Measurements from ENCODE around the gene DAP3.

Gene DAP3

GRCh38 chr1:155648207-155649147 lies 40.4 kb upstream of the DAP3 start:
- no peak overlapping the region for H3K4me3 ChIP-seq (ENCODE audit: low read length, poor library complexity, severe bottlenecking)
- H4K20me1 ChIP-seq (ENCODE audit: insufficient read depth, low read length, poor library complexity, severe bottlenecking): no peaks in the 10 kb centered on the region
- no peaks in the 10 kb centered on the region for H3F3A ChIP-seq (ENCODE audit: low read depth)
- peaks cover 7% of the 10 kb centered on the region for H3K4me1 ChIP-seq (ENCODE audit: insufficient read depth, low read length, poor library complexity, severe bottlenecking)
- H3K9me2 ChIP-seq (replicated peaks; ENCODE audit: low read depth, low read length): no peaks in the 10 kb centered on the region
- no peaks in the 10 kb centered on the region for H3K36me3 ChIP-seq (ENCODE audit: insufficient read depth, low read length)
- no peak overlapping the region for H3K9ac ChIP-seq (ENCODE audit: low read depth, low read length, poor library complexity, severe bottlenecking)
- H3K4me2 ChIP-seq (ENCODE audit: low read depth, low read length, poor library complexity, severe bottlenecking): no peak overlapping the region
- H2AFZ ChIP-seq (ENCODE audit: low read length): no peak overlapping the region
- peaks cover 5% of the 10 kb centered on the region; the same call in 1 of the 2 replicates for H3K9me3 ChIP-seq (ENCODE audit: insufficient read depth, low read depth, low read length)
- TF ChIP-seq EZH2phosphoT487 (IDR thresholded peaks at IDR 0.05; ENCODE audit: borderline replicate concordance): no peak
- TF ChIP-seq CTCF (conservative IDR thresholded peaks at IDR 0.05; ENCODE audit: low read length): no peak
- H3K79me2 ChIP-seq (ENCODE audit: insufficient read depth, low read length): no peaks in the 10 kb centered on the region
- no peaks in the 10 kb centered on the region for H3K27me3 ChIP-seq (ENCODE audit: insufficient read depth, low read length, poor library complexity, severe bottlenecking)

GRCh38 chr1:155649676-155650075 lies 39.2 kb upstream of the DAP3 start:
- no peaks in the 10 kb centered on the region for H3K9me3 ChIP-seq (ENCODE audit: insufficient read depth, low read depth, low read length)
- no peaks in the 10 kb centered on the region for H3F3A ChIP-seq (ENCODE audit: low read depth)
- no peaks in the 10 kb centered on the region for H3K36me3 ChIP-seq (ENCODE audit: insufficient read depth, low read length)
- H3K4me2 ChIP-seq (ENCODE audit: low read depth, low read length, poor library complexity, severe bottlenecking): no peak overlapping the region
- H3K79me2 ChIP-seq (ENCODE audit: insufficient read depth, low read length): no peaks in the 10 kb centered on the region
- H3K27me3 ChIP-seq (ENCODE audit: insufficient read depth, low read length, poor library complexity, severe bottlenecking): no peaks in the 10 kb centered on the region
- peaks cover 7% of the 10 kb centered on the region for H3K4me1 ChIP-seq (ENCODE audit: insufficient read depth, low read length, poor library complexity, severe bottlenecking)
- H3K9me2 ChIP-seq (replicated peaks; ENCODE audit: low read depth, low read length): no peaks in the 10 kb centered on the region
- H2AFZ ChIP-seq (ENCODE audit: low read length): no peak overlapping the region
- H3K9ac ChIP-seq (ENCODE audit: low read depth, low read length, poor library complexity, severe bottlenecking): no peak overlapping the region
- no peaks in the 10 kb centered on the region for H4K20me1 ChIP-seq (ENCODE audit: insufficient read depth, low read length, poor library complexity, severe bottlenecking)
- no peak overlapping the region for H3K4me3 ChIP-seq (ENCODE audit: low read length, poor library complexity, severe bottlenecking)
- TF ChIP-seq CTCF (conservative IDR thresholded peaks at IDR 0.05; ENCODE audit: low read length) (no peak), EZH2phosphoT487 (IDR thresholded peaks at IDR 0.05; ENCODE audit: borderline replicate concordance) (no peak)

- no peak overlapping the region for H3K9ac ChIP-seq (ENCODE audit: low read depth, low read length, poor library complexity, severe bottlenecking)
- H3K9me3 ChIP-seq (ENCODE audit: insufficient read depth, low read depth, low read length): no peaks in the 10 kb centered on the region
- H3K36me3 ChIP-seq (ENCODE audit: insufficient read depth, low read length): no peaks in the 10 kb centered on the region
- no peaks in the 10 kb centered on the region for H3F3A ChIP-seq (ENCODE audit: low read depth)
- peaks cover 7% of the 10 kb centered on the region for H3K4me1 ChIP-seq (ENCODE audit: insufficient read depth, low read length, poor library complexity, severe bottlenecking)
- no peaks in the 10 kb centered on the region for H3K9me2 ChIP-seq (replicated peaks; ENCODE audit: low read depth, low read length)
- H3K4me3 ChIP-seq (ENCODE audit: low read length, poor library complexity, severe bottlenecking): no peak overlapping the region
- no peak overlapping the region for H2AFZ ChIP-seq (ENCODE audit: low read length)
- no peaks in the 10 kb centered on the region for H3K79me2 ChIP-seq (ENCODE audit: insufficient read depth, low read length)
- no peaks in the 10 kb centered on the region for H3K27me3 ChIP-seq (ENCODE audit: insufficient read depth, low read length, poor library complexity, severe bottlenecking)
- no peaks in the 10 kb centered on the region for H4K20me1 ChIP-seq (ENCODE audit: insufficient read depth, low read length, poor library complexity, severe bottlenecking)
- TF ChIP-seq EZH2phosphoT487 (IDR thresholded peaks at IDR 0.05; ENCODE audit: borderline replicate concordance): no peak
- TF ChIP-seq CTCF (conservative IDR thresholded peaks at IDR 0.05; ENCODE audit: low read length): no peak
- no peak overlapping the region for H3K4me2 ChIP-seq (ENCODE audit: low read depth, low read length, poor library complexity, severe bottlenecking)
Measured at GRCh38 chr1:155650231-155650757, 38.6 kb upstream of the DAP3 start.

Measured in Loucy (cell line).